Motor neuron (in vitro differentiated cells): Measurements from ENCODE around the gene CD34. TPM values are rescaled to one million over a fixed set of nuclear protein-coding genes. Genes with fewer than 3 reads are reported as not detected.

Experiments
- ATAC-seq, 8 experiments: fragments of 200-7000 bp; cut with Tn5 transposase; replicated peaks in 6 of 8; 2 replicates each; pipeline ENCODE4 v1.8.0; 2021; ENCODE audit warnings: mild to moderate bottlenecking in 8 of 8, moderate library complexity in 8 of 8
- H3K27ac ChIP-seq, 2 donors: fragments of 250-450 bp; sonication (Bioruptor Pico); 2 replicates each; pipeline ENCODE4 v1.9.0; 2021; ENCODE audit warnings: antibody characterized with exemption in 2 of 2, mild to moderate bottlenecking in 2 of 2, moderate library complexity in 1 of 2
- H3K4me1 ChIP-seq, 2 donors: fragments of 250-450 bp; sonication (Bioruptor Pico); replicated peaks in 1 of 2; 2 replicates each; pipeline ENCODE4 v1.6.1; 2021; ENCODE audit warnings: antibody characterized with exemption in 2 of 2, mild to moderate bottlenecking in 2 of 2, moderate library complexity in 1 of 2
- H3K4me3 ChIP-seq, 5 donors: fragments of 250-450 bp; sonication (Bioruptor Pico); 2 replicates each; pipeline ENCODE4 v1.9.0; 2021; ENCODE audit warnings: antibody characterized with exemption in 5 of 5, mild to moderate bottlenecking in 5 of 5, moderate library complexity in 4 of 5
- WGBS, 10 experiments: fragments of 450-650 bp; shearing (Covaris generic); methylation state at CpG; one replicate each; pipeline ENCODE4 v1.0.0; 2022; 5-methylcytosine and 5-hydroxymethylcytosine counted together
- in situ Hi-C, 9 experiments: fragments of 400-800 bp; cut with MboI; loops; one replicate each; pipeline ENCODE4 v1.15.0; 2021; ENCODE audit warnings: low sequenced_read_pairs in 9 of 9, low pct_unique_long_range_greater_than_20kb in 2 of 9; ENCODE audit not compliant: unreplicated experiment in 9 of 9
- total RNA-seq, 8 experiments: library from RNA; unstranded; fragments of 300-600 nt; gene quantifications; 2 replicates each; pipeline versions ENCODE4 v1.2.3 to v1.2.4, GENCODE V29; 2022

The CD34 gene
- total RNA-seq, 8 experiments from 2014 or later, result 0.04 to 1.00 (median 0.13) TPM

DNA sequence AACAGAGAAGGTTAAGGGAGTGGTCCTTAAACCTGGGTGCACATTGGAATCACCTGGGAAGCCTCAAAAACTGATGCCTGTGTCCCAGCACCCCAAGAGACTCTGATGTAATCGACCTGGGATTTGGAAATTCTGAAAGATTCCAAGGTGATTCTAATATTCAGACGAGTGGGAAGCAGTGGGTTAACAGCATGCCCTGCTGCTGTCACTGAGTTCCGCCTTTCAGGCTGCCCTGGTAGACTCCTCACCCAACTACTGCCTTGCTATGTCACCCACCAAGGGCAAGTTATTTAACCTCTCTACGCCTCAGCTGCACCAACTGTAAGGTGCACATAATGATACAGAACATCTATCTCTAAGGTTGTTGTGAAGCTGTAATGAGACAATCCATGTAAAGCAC is 59.2 kb downstream of the CD34 start:
- in situ Hi-C loops, result no loop called here
- ATAC-seq, result no peak
- Histone ChIP-seq H3K27ac (no peak overlapping the region), H3K4me1 (no peaks in the 10 kb centered on the region), H3K4me3 (no peak overlapping the region)
- whole genome bisulfite sequencing, 10 experiments, result 43 to 100% (median 88%) methylated on average over 1 to 4 of the region's 4 CpGs; no CpG with 5 or more reads in 1 of the 10 experiments

DNA sequence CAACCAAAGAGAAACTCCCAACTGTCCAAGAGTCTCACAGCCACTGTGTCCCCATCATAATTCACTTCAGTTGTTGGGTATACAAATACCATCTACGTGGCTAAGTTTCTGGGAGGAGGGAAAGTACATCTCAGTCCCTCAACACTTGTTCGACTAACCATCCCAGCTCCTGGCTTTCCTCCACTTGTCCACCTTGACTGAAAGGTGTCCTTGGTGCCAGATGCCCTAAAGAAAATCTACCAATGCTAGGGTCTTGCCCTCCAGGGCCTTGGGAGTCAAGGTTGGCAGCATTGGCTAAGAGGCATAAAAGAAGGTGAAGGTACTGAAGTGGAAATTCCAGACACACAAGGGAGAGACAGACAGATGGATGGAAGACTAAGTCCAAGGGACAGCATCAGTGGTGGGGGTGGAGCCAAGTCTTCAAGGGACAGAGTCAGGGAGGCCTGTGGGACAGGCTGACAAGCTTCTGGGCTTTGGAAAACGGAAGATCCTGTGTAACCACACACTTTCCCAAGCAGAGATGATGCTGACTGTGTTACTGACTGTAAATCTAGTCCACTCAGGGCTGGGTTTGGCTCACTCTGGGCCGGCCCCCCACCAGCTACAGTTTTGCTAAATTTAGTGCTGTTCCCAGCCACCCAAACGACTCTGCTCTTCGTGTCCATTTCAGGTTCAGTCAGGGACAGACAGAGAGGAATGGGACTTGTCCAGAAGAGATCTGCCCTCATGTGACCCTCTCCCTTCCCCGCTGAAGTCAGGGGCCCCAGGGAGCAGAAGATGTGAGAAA is 60.1 kb downstream of the CD34 start:
- no peak for ATAC-seq
- in situ Hi-C loops, result no loop called here
- 60 to 100% (median 96%) methylated on average over 1 to 7 of the region's 7 CpGs; no CpG with 5 or more reads in 2 of the 10 experiments for WGBS, 10 experiments
- Histone ChIP-seq H3K4me3 (no peak overlapping the region), H3K4me1 (no peaks in the 10 kb centered on the region), H3K27ac (no peak overlapping the region)

DNA sequence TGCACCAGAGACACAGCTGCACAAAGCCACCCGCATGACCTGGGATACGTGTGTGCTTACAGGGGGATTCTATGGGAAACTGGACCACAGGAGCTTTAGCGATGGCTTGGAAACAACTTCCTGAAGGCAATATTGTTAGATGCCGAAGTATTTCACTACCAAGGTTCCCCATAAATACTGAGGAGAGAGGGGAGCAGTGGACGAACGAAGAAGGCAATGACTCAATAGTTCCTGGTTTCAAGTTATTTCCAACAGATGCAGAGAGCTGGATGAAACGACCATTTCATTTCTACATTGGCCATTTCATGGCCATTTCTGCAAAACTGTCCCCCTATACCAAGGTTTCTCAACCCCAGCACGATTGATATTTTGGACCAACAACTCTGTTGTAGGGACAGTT is 61.3 kb downstream of the CD34 start:
- in situ Hi-C loops, result no loop called here
- Histone ChIP-seq H3K4me1 (peaks cover 0 to 5% of the 10 kb centered on the region in 2 donors), H3K4me3 (no peak overlapping the region), H3K27ac (no peak overlapping the region)
- ATAC-seq, result no peak
- 0 to 100% (median 89%) methylated on average over 1 to 8 of the region's 8 CpGs; no CpG with 5 or more reads in 1 of the 10 experiments for WGBS, 10 experiments

DNA sequence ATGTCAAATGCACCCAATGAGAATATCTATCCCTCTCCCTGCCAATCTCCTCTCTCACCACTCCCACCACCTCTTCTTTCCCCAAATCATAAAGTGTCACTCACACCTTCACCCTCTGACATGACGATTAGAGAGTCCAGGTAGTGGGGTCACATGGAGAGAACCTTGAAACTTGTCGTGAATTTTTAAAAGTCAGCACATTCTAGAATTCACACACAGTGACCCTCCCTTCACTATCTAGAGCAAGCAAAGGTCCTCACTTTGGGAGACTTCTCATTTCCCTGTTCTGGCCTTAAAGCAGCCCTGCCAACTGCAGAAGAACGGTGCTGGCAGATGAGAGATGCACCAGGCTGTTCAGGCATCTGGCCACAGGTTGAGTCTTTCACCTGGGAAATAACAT is 61.9 kb downstream of the CD34 start:
- Histone ChIP-seq H3K27ac (no peak overlapping the region), H3K4me3 (no peak overlapping the region), H3K4me1 (peaks cover 0 to 5% of the 10 kb centered on the region in 2 donors)
- ATAC-seq, result no peak
- WGBS, 10 experiments, result 89 to 100% (median 100%) methylated on average over 1 to 3 of the region's 3 CpGs; no CpG with 5 or more reads in 4 of the 10 experiments
- in situ Hi-C loops, result no loop called here

DNA sequence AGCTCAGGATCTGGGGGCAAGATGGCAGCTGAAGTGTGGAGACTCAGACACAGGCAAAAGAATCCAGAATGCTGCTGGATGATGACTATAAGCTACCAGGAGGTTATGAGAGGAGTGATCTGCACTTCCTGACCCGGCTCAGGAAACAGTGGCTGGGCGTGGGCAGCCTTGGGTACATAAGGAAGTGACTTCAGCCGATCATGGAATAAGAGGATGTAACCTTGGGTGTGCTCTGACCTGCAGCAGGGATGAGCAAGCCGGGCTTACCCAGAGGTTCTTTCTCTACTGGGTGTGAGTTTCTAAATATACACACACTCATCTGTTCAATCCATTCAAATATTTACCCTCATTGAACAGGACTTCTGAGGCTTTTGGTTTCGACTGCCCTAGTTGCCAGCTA is 62.7 kb downstream of the CD34 start:
- peaks cover 0 to 5% of the 10 kb centered on the region in 2 donors for H3K4me1 ChIP-seq
- ATAC-seq, result peak in 4 of 8 experiments; percentile 50 to 100 (median 92)
- no peak overlapping the region for H3K27ac ChIP-seq
- 17 to 98% (median 85%) methylated on average over 1 to 5 of the region's 5 CpGs; no CpG with 5 or more reads in 5 of the 10 experiments for WGBS, 10 experiments
- no peak overlapping the region for H3K4me3 ChIP-seq
- in situ Hi-C loops, result no loop called here

DNA sequence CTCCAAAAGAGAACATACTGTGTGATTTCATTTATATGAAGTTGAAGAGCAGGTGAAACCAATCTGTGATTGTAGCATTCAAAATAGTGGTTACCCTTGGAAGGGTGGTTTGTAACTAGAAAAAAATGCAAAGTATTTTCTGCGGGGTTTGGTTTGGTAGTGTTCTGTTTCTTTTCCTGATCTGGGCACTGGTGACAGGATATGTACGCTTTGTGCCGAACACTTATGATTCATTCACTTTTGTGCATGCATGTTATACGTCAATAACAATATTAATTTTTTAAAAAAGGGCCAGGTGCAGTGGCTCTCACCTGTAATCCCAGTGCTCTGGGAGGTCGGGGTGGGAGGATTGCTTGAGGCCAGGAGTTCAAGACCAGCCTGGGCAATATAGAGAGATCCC is 63.8 kb downstream of the CD34 start:
- in situ Hi-C loops, result no loop called here
- H3K4me3 ChIP-seq, result no peak overlapping the region
- peaks cover 0 to 7% of the 10 kb centered on the region in 2 donors for H3K4me1 ChIP-seq
- 65 to 95% (median 90%) methylated on average over 3 to 5 of the region's 5 CpGs; no CpG with 5 or more reads in 1 of the 10 experiments for WGBS, 10 experiments
- H3K27ac ChIP-seq, result no peak overlapping the region
- ATAC-seq, result no peak

DNA sequence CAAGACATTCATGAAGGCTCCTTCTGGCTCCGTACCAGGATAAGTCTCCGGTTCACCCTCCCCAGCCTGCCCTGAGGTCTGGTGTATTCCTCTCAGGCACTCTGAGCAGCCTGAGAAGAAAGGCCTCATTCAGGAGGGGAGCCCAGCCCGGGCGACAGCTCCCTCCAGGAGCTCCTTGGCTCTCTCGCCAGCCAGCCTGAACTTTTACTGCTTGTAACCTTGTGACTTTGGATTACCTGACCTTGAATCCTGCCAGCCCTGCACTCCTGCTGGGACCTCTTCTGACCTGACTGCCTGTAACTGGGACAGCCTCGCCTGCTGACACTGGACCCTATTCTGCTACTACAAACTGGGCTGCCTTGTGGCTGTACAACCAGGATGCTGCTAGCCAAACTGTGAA is 65.8 kb downstream of the CD34 start:
- in situ Hi-C loops, result no loop called here
- ATAC-seq, result no peak
- WGBS, 10 experiments, result 55 to 97% (median 89%) methylated on average over 2 to 6 of the region's 6 CpGs; no CpG with 5 or more reads in 4 of the 10 experiments
- peaks cover 0 to 13% of the 10 kb centered on the region in 2 donors for H3K4me1 ChIP-seq
- H3K4me3 ChIP-seq, result no peak overlapping the region
- H3K27ac ChIP-seq, result no peak overlapping the region

DNA sequence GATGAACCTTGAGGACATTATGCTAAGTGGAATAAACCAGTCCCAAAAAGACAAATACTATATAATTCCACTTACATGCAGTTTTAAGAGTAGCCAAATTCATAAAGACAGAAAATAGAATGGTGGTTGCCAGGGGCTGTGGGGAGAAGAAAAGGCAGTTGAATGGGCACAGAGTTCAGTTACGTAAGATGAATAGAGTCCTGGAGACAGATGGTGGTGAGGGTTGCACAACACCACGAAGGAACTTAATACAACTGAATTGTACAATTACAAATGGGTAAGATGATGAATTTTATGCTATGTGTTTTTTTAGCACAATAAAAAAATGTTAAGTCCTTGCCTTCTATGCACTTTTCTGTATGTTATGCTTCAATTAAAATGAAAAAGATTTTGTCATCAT is 66.6 kb downstream of the CD34 start:
- peak in 2 of 8 experiments; percentile 54 to 70 for ATAC-seq
- WGBS, 10 experiments, result 40 to 89% (median 74%) methylated on average over 1 to 2 of the region's 2 CpGs; no CpG with 5 or more reads in 3 of the 10 experiments
- no peak overlapping the region for H3K27ac ChIP-seq

DNA sequence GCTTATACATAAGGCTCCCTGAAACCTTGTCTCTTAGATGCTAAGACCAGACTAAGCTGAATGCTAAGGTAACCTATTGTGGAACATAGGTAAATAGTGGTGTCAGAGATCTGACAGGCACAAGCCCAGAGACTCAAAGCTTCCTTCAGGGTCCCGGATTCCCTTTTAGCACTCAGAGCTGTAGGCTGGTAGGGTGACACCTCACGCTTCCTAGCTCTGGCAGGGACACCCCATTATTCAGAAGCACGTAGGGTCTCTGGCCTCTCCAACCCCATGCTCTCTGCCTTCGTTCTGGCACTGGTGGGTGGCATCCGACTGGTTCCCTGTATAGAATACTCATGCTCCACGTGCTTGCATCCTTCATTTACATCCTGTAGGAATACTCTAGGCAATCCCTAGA is 68.4 kb downstream of the CD34 start:
- peak in 1 of 8 experiments; percentile 5 for ATAC-seq
- peaks cover 0 to 13% of the 10 kb centered on the region in 2 donors for H3K4me1 ChIP-seq
- H3K4me3 ChIP-seq, result no peak overlapping the region
- 80 to 100% (median 90%) methylated on average over 1 to 6 of the region's 6 CpGs; no CpG with 5 or more reads in 2 of the 10 experiments for WGBS, 10 experiments
- in situ Hi-C loops, result no loop called here
- H3K27ac ChIP-seq, result peak overlapping the region in 1 of 2 donors; percentile 20

More for the DNA sequence above, 66.6 kb downstream of the CD34 start:
- peaks cover 0 to 13% of the 10 kb centered on the region in 2 donors for H3K4me1 ChIP-seq
- no peak overlapping the region for H3K4me3 ChIP-seq
- in situ Hi-C loops, result no loop called here

DNA sequence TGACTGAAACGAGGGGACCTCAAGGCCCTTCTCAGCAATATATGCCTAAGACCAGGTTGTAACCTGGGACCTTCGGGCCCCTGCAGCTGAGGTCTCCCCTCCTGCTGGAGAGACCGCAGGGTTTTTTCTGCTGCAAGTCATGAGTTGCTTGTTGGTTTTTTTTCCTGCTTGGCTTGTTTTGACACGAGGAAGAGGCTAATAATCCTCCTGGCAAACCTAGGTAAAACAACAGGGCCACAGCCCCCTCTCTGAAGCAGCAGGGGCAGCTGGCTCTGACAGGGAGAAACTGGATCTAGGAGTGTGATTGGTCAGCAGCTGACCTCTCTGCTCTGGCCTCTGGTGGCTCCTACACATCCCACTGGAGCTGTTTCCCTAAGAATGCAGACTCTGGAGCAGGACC is 69.0 kb downstream of the CD34 start:
- H3K4me1 ChIP-seq, result peaks cover 0 to 13% of the 10 kb centered on the region in 2 donors
- WGBS, 10 experiments, result 50 to 100% (median 68%) methylated on average over 1 to 3 of the region's 4 CpGs; no CpG with 5 or more reads in 4 of the 10 experiments
- in situ Hi-C loops, result no loop called here
- peak overlapping the region in 1 of 2 donors; percentile 71 for H3K27ac ChIP-seq
- H3K4me3 ChIP-seq, result no peak overlapping the region
- peak in 4 of 8 experiments; percentile 41 to 93 (median 81) for ATAC-seq

DNA sequence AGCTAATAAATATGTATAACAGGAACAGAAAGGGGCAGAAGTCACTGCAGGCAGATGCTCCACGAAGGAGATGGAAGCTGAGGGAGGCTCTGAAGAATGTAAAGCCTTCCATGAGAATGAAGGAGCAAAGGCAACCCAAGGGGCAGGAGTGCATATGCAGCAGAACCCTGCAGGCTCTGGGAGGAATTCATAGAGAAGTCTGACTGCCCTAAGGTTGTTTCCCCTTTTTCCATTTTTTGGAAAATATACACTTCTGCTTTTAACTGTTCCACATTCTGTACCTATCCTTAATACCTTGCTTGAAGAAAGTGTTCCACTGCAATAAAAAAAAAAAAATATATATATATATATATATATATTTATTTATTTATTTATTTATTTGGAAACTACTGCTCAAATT is 69.6 kb downstream of the CD34 start:
- peak overlapping the region in 1 of 2 donors; percentile 71 for H3K27ac ChIP-seq
- in situ Hi-C loops, result no loop called here
- H3K4me3 ChIP-seq, result no peak overlapping the region
- peaks cover 0 to 13% of the 10 kb centered on the region in 2 donors for H3K4me1 ChIP-seq
- 14 to 100% (median 60%) methylated on average over 1 of the region's 1 CpG; no CpG with 5 or more reads in 3 of the 10 experiments for WGBS, 10 experiments
- no peak for ATAC-seq

DNA sequence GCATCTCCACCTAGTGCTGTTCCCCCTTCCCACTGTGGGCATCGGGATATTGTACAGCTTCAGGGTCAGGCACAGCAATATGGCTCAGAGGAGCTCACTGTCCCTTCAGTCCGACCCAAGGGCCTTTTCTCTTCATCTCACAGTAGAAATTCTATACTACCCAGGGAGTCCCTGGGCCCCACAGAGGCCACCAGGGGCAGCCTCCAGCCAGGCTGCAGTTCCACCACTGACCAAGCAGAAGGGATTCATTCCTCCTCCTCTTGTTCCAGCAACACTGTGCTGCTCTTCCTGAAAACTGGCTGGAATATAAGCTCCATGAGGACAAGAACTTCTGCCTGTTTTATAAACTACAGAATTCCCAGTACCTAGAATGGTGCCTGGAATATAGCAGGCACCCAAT is 70.5 kb downstream of the CD34 start:
- no peak overlapping the region for H3K27ac ChIP-seq
- ATAC-seq, result peak in 1 of 8 experiments; percentile 47
- 90 to 100% (median 100%) methylated on average over 1 to 2 of the region's 2 CpGs; no CpG with 5 or more reads in 5 of the 10 experiments for WGBS, 10 experiments
- in situ Hi-C loops, result no loop called here
- H3K4me3 ChIP-seq, result no peak overlapping the region
- peaks cover 0 to 11% of the 10 kb centered on the region in 2 donors for H3K4me1 ChIP-seq

DNA sequence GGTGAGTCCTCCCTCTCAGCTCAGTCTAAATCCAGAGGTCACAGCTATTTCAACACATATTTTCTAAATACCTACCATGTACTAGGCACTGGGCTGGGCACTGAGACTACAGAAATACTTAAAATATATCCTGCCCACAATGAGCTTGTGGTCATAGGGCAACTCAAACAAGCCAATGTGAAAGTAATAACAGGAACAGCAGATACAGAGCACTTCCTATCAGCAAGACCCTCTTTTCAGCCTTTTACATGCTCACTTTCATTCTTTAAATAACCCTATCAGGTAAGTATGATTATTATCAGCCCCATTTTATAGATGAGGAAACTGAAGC is 71.9 kb downstream of the CD34 start:
- peaks cover 0 to 8% of the 10 kb centered on the region in 2 donors for H3K4me1 ChIP-seq
- H3K27ac ChIP-seq, result no peak overlapping the region
- no peak for ATAC-seq
- in situ Hi-C loops, result no loop called here
- no peak overlapping the region for H3K4me3 ChIP-seq
